ENCODE data around the gene CIDEC.

CIDEC gene

GRCh38 chr3:9879830-9880549 lies at the start of gene CIDEC:
CIDEC (minus strand) TSS chr3:9880253; CDS start chr3:9878486, 1,767 bp downstream.
- TF ChIP-seq, protein P1, sequence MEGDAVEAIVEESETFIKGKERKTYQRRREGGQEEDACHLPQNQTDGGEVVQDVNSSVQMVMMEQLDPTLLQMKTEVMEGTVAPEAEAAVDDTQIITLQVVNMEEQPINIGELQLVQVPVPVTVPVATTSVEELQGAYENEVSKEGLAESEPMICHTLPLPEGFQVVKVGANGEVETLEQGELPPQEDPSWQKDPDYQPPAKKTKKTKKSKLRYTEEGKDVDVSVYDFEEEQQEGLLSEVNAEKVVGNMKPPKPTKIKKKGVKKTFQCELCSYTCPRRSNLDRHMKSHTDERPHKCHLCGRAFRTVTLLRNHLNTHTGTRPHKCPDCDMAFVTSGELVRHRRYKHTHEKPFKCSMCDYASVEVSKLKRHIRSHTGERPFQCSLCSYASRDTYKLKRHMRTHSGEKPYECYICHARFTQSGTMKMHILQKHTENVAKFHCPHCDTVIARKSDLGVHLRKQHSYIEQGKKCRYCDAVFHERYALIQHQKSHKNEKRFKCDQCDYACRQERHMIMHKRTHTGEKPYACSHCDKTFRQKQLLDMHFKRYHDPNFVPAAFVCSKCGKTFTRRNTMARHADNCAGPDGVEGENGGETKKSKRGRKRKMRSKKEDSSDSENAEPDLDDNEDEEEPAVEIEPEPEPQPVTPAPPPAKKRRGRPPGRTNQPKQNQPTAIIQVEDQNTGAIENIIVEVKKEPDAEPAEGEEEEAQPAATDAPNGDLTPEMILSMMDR (IDR thresholded peaks at IDR 0.05; ENCODE audit: insufficient read depth, low read length, missing control alignments), result no peak
- POLR2A ChIA-PET, result no interaction called here
- CTCF ChIA-PET, result no interaction called here
- H3K4me3 ChIP-seq (ENCODE audit: low read depth, low read length), result no peak within 1 kb of the TSS
- DNase-seq (ENCODE audit: low read depth, low spot score), result no peak

GRCh38 chr3:9928158-9928557 lies 48.1 kb upstream of the CIDEC start:
- H3K4me3 ChIP-seq (ENCODE audit: low read depth, low read length), result no peak overlapping the region
- TF ChIP-seq, protein P1 (IDR thresholded peaks at IDR 0.05; ENCODE audit: insufficient read depth, low read length, missing control alignments), result no peak
- POLR2A ChIA-PET, result no interaction called here
- CTCF ChIA-PET, result no interaction called here
- DNase-seq (ENCODE audit: low read depth, low spot score), result no peak

DNA sequence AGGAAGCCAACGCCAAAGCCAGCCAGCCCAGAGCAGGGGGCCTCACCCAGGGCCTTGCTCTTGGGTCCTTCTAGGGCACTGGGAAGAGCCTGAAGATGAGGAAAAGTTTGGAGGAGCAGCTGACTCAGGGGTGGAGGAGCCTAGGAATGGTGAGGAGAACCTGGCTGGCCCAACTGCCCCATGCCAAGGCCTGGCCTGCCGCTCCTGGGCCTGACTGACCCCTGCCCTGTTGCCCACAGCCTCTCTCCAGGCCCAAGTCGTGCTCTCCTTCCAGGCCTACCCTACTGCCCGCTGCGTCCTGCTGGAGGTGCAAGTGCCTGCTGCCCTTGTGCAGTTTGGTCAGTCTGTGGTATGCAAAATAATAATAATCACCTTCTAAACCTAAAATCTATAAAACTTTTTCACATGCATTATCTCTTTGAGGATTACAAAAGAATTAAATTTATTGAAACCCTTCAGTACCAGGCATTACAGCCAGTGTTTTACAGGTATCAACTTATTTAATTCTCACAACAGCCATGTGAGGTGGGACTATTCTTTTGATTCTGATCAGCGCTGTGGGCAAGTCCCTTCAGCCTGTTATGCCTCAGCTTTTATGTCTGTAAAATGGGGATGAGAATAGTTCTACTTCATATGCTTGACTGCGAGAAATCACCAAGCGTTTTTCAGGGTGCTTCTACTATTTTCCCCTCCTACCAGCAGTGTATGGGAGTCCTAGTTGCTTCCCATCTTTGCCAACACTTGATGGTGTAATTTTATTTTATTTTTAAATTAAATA lies 38.4 kb upstream of the CIDEC start:
- no peak for DNase-seq (ENCODE audit: low read depth, low spot score)
- POLR2A ChIA-PET, result no interaction called here
- no peak overlapping the region for H3K4me3 ChIP-seq (ENCODE audit: low read depth, low read length)
- CTCF ChIA-PET, result interaction anchor here (1.1 to 1.5 kb wide), 3 partner anchors 12 to 28 kb away, joined by 3 to 6 read pairs (median 5); no protein-coding TSS in a partner anchor
- TF ChIP-seq, protein P1 (IDR thresholded peaks at IDR 0.05; ENCODE audit: insufficient read depth, low read length, missing control alignments), result no peak

- peak overlapping the region; percentile 62 for H3K4me3 ChIP-seq (ENCODE audit: low read depth, low read length)
- ChIA-PET POLR2A (no interaction called here), CTCF (interaction anchor here (1.1 to 1.5 kb wide), 3 partner anchors 13 to 28 kb away, joined by 3 to 6 read pairs (median 5); no protein-coding TSS in a partner anchor)
These were observed 37.8 kb upstream of the CIDEC start for GRCh38 chr3:9917820-9918219.

GRCh38 chr3:9916734-9917680 lies 37.0 kb upstream of the CIDEC start, which contains the start of gene IL17RC:
IL17RC (plus strand) TSS chr3:9917098; CDS start chr3:9917316, 218 bp downstream.
- TF ChIP-seq, protein P1 (IDR thresholded peaks at IDR 0.05; ENCODE audit: insufficient read depth, low read length, missing control alignments), result no peak
- POLR2A ChIA-PET, result interaction anchor here (1.3 to 2.2 kb wide), 2 partner anchors 16 to 201 kb away, joined by 4 to 12 read pairs; partner anchors contain the start of gene CRELD1
- DNase-seq (ENCODE audit: low read depth, low spot score), result no peak
- CTCF ChIA-PET, result interaction anchor here (1.1 to 2.1 kb wide), 6 partner anchors 14 to 68 kb away, joined by 3 to 8 read pairs (median 4); no protein-coding TSS in a partner anchor
- H3K4me3 ChIP-seq (ENCODE audit: low read depth, low read length), result peak within 1 kb of the TSS; percentile 62

More at GRCh38 chr3:9917820-9918219, 37.8 kb upstream of the CIDEC start:
- DNase-seq (ENCODE audit: low read depth, low spot score), result no peak
- TF ChIP-seq, protein P1 (IDR thresholded peaks at IDR 0.05; ENCODE audit: insufficient read depth, low read length, missing control alignments), result no peak
